Heart right ventricle (tissue), 16 donors: ENCODE data around the gene NWD2. TPM values are rescaled to one million over a fixed set of nuclear protein-coding genes. Genes with fewer than 3 reads are reported as not detected.
"Not testable (repeated sequence)": the region's sequence is repeated elsewhere in the genome, so short reads cannot be mapped to it uniquely, and the experiment has no call there.

Experiments
- ATAC-seq, 8 donors: fragments of 200-7000 bp; cut with Tn5 transposase; one replicate each; pipeline ENCODE4 v1.9.1; 2020; ENCODE audit warnings: mild to moderate bottlenecking in 8 of 8, moderate library complexity in 8 of 8, moderate number of reproducible peaks in 1 of 8
- DNase-seq, 2 donors: peaks; one replicate each; pipeline ENCODE4 v3.0.0-alpha.2; 2020
- H3K27ac ChIP-seq, 10 donors: fragments of 200-600 bp; sonication (generic) in 2 of 10; one replicate each; pipeline versions ENCODE4 v1.5.0 to v1.8.0; 2020 to 2022; ENCODE audit warnings: mild to moderate bottlenecking in 3 of 10
- H3K27me3 ChIP-seq, 7 donors: fragments of 200-600 bp; one replicate each; pipeline ENCODE4 v1.8.0; 2021 to 2022; ENCODE audit warnings: mild to moderate bottlenecking in 2 of 7
- H3K36me3 ChIP-seq, 9 donors: fragments of 200-600 bp; sonication (generic) in 1 of 9; one replicate each; pipeline versions ENCODE4 v1.5.0 to v1.8.0; 2020 to 2022; ENCODE audit warnings: mild to moderate bottlenecking in 2 of 9
- H3K4me1 ChIP-seq, 9 donors: fragments of 200-600 bp; sonication (generic) in 1 of 9; one replicate each; pipeline versions ENCODE4 v1.5.0 to v1.8.0; 2020 to 2022; ENCODE audit warnings: mild to moderate bottlenecking in 4 of 9
- H3K4me3 ChIP-seq, 10 donors: fragments of 200-600 bp; sonication (generic) in 2 of 10; one replicate each; pipeline versions ENCODE4 v1.5.0 to v1.8.0; 2020 to 2022; ENCODE audit warnings: mild to moderate bottlenecking in 7 of 10, moderate library complexity in 2 of 10
- H3K9me3 ChIP-seq, 11 donors: fragments of 200-600 bp in 10 of 11; sonication (generic) in 2 of 11; one replicate each; pipeline versions ENCODE4 v1.5.0 to v1.8.0; 2013 to 2022; ENCODE audit warnings: mild to moderate bottlenecking in 2 of 11, control low read depth in 1 of 11, moderate library complexity in 1 of 11
- CTCF ChIP-seq, 9 donors: fragments of 200-600 bp; sonication (generic) in 2 of 9; IDR thresholded peaks; one replicate each; pipeline versions ENCODE4 v1.5.0 to v1.8.0; 2021 to 2022; ENCODE audit warnings: antibody characterized with exemption in 9 of 9, mild to moderate bottlenecking in 5 of 9, moderate library complexity in 1 of 9
- WGBS, 2 donors: extraction: QIAGEN DNeasy Blood & Tissue Kit; methylation state at CpG; one replicate each; pipeline ENCODE4 v1.1.7; 2013; ENCODE audit warnings: inconsistent platforms in 1 of 2; 5-methylcytosine and 5-hydroxymethylcytosine counted together
- intact Hi-C, 10 donors: fragments of 100-400 bp; cut with DNase I; formaldehyde crosslinking; loops; one replicate each; pipeline versions ENCODE4 v1.11.1 to v1.14.2; 2022
- polyA plus RNA-seq, 2 donors: library from polyadenylated mRNA; stranded (reverse); fragments of 200-250 nt; gene quantifications; one replicate each; pipeline ENCODE4 v1.2.3, GENCODE V29; 2013
- total RNA-seq, 10 donors: library from RNA; stranded (reverse); fragmentation: NEBNext Ultra II Directional in 3 of 10; extraction: Animal tissue kit (Norgen Biotek cat#: 25700) in 3 of 10; gene quantifications; one replicate each; pipeline versions ENCODE4 v1.2.1 to v1.2.4, GENCODE V29; 2021 to 2023
- donor health status: Arrhythmogenic right ventricular cardiomyopathy.
- donor health status: ischemic (EF 13 %, LVEDD 7.1; RV severe dilation, severe dysfunction).
- donor health status: healthy with polysubstance abuse.
- donor health status: DM: no; HTN: yes; CAD: no.
- donor health status: DM: no; HTN: no; CAD: no.
- donor health status: ischemic (EF 25% LVEDD 6.9; RV normal size, moderate dysfunction).
- donor health status: ischemic (EF 25% LVEDD 5.7; RV mildly dilated, moderate dysfunction).
- donor health status: healthy.
- donor health status: DM: yes; HTN: yes; CAD: no.
- donor health status: Ischemic cardiomyopathy.
- donor health status: ischemic (EF 35%, LVEDD 5.7; RV mildly dilated, moderate dysfunction).
- donor health status: nonischemic (EF 11% LVEDD 7.7; RV severe dilation, severe dysfunction).
- donor health status: DM: yes; HTN: yes; CAD: no.
- donor health status: PGD.
- donor health status: ischemic (EF 29% LVEDD 5.4; RV normal size, mild dysfunction).
- donor health status: nonischemic (EF 23%, LVEDD 6.1; RV moderate dilation, normal function).

The NWD2 gene
- total and polyA plus RNA-seq, 12 donors: 0.02 to 0.37 (median 0.04) TPM; not detected in 7

- no peak for TF ChIP-seq CTCF (IDR thresholded peaks at IDR 0.05)
- Histone ChIP-seq H3K4me1 (no peaks in the 10 kb centered on the region), H3K36me3 (no peaks in the 10 kb centered on the region), H3K27me3 (peaks cover 0 to 10% (median 0%) of the 10 kb centered on the region in 7 donors), H3K9me3 (peaks cover 0 to 11% (median 0%) of the 10 kb centered on the region in 11 donors), H3K27ac (no peak overlapping the region), H3K4me3 (no peak overlapping the region)
- intact Hi-C loops: no loop called here
- no peak for DNase-seq
- no peak for ATAC-seq
- WGBS, 2 donors: 37% methylated on average over 2 of the region's 2 CpGs
These were observed 155.8 kb downstream of the NWD2 start for GRCh38 chr4:37400241-37400881.

GRCh38 chr4:37407938-37408826 lies 163.6 kb downstream of the NWD2 start:
- H3K27ac ChIP-seq, H3K4me1 ChIP-seq, ATAC-seq, H3K36me3 ChIP-seq, H3K9me3 ChIP-seq, DNase-seq, intact Hi-C loops, H3K4me3 ChIP-seq: not testable (repeated sequence)
- WGBS, 2 donors: 45 to 52% methylated on average over 9 of the region's 9 CpGs
- peaks cover 0 to 14% (median 0%) of the 10 kb centered on the region in 7 donors for H3K27me3 ChIP-seq

GRCh38 chr4:37413612-37414011 lies 169.1 kb downstream of the NWD2 start:
- DNase-seq, H3K4me1 ChIP-seq, intact Hi-C loops, H3K4me3 ChIP-seq, H3K36me3 ChIP-seq, H3K27ac ChIP-seq, H3K27me3 ChIP-seq, ATAC-seq: not testable (repeated sequence)
- H3K9me3 ChIP-seq: peaks cover 0 to 13% (median 0%) of the 10 kb centered on the region in 11 donors
- 94 to 96% methylated on average over 2 of the region's 2 CpGs for WGBS, 2 donors

GRCh38 chr4:37415845-37416369 lies 171.4 kb downstream of the NWD2 start:
- Histone ChIP-seq H3K27me3 (no peaks in the 10 kb centered on the region), H3K36me3 (no peaks in the 10 kb centered on the region), H3K9me3 (peaks cover 0 to 19% (median 0%) of the 10 kb centered on the region in 11 donors), H3K4me3 (no peak overlapping the region), H3K4me1 (no peaks in the 10 kb centered on the region), H3K27ac (no peak overlapping the region)
- ATAC-seq: no peak
- 86 to 87% methylated on average over 5 of the region's 5 CpGs for WGBS, 2 donors
- intact Hi-C loops: no loop called here
- no peak for DNase-seq
- TF ChIP-seq CTCF (IDR thresholded peaks at IDR 0.05): no peak

GRCh38 chr4:37421614-37422013 lies 177.1 kb downstream of the NWD2 start:
- 92 to 94% methylated on average over 4 of the region's 4 CpGs for WGBS, 2 donors
- Histone ChIP-seq H3K9me3 (peaks cover 0 to 14% (median 0%) of the 10 kb centered on the region in 11 donors), H3K27me3 (peaks cover 0 to 8% (median 0%) of the 10 kb centered on the region in 7 donors), H3K4me1 (no peaks in the 10 kb centered on the region), H3K4me3 (no peak overlapping the region), H3K27ac (no peak overlapping the region), H3K36me3 (no peaks in the 10 kb centered on the region)
- intact Hi-C loops: no loop called here
- TF ChIP-seq CTCF (IDR thresholded peaks at IDR 0.05): no peak
- no peak for DNase-seq
- no peak for ATAC-seq
